Measurements from ENCODE around the gene SAFB. TPM values are rescaled to one million over a fixed set of nuclear protein-coding genes. Genes with fewer than 3 reads are reported as not detected.
A peak's percentile ranks its signal among the peaks of the same experiment; 100 is the strongest.

Gene SAFB
- total RNA-seq, 2 experiments from 2014 or later: 195 to 200 TPM

DNA sequence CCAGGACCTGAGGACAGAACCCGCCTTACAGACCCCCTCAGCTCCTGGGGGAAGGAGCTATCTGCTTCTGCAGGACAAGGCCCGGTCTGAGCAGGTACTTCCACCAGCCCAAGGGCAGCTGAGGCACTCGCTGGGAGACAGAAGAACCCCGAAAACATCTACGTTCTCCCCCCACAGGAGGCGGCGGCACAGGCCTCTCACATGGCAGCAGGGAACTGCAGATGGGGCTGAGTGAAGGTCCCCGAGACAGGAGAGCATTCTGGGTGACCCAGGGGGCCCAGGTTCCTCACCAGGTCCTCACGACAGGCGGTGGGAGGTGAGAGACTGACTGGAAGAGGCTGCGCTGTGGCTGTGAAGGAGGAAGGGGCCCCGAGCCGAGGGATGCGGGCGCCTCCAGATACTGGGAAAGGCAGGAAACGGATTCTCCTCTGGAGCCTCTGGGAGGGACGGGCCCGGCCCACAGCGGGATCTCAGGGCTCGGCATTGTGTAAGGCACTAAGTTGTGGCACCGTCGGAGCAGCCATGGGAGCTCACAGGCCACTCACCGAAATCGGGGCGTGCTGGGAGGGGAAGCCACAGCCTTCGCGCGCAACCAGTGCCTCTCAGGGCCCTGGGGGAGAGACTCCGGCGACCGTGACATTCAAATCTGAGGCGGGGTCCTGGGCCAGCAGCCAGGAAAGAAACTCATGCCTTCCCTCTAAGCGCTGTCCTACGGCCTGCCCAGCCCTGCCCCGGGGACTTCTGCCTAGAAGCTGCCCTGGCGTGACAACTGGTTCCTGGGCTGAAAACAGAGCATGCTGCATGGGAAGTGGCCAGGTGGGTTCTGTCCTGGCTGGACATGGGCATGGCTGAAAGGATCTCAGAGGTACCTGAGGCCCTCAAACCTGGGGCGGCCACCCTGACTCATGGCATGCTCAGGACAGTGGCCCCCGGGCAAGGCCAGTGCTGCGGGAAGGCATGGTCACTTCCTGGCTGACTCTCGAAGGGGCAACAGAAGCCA is 81.2 kb downstream of the SAFB start:
- H3K4me1 ChIP-seq (ENCODE audit: insufficient read depth, low read length): no peaks in the 10 kb centered on the region
- Mint-ChIP-seq H3K27me3 (no peaks in the 10 kb centered on the region), H3K4me3 (no peak overlapping the region), H3K27ac (no peak overlapping the region), H3K4me1 (ENCODE audit: low read depth) (no peaks in the 10 kb centered on the region), H3K9me3 (no peaks in the 10 kb centered on the region), H3K36me3 (ENCODE audit: low read depth) (peaks cover 56% of the 10 kb centered on the region)
- H3K27me3 ChIP-seq (ENCODE audit: control insufficient read depth in 1 of 2, insufficient read depth in 2 of 2, low read length in 2 of 2): no peaks in the 10 kb centered on the region
- intact Hi-C loops (cut with DNase I, micrococcal nuclease): no loop called here
- TF ChIP-seq, protein P1, sequence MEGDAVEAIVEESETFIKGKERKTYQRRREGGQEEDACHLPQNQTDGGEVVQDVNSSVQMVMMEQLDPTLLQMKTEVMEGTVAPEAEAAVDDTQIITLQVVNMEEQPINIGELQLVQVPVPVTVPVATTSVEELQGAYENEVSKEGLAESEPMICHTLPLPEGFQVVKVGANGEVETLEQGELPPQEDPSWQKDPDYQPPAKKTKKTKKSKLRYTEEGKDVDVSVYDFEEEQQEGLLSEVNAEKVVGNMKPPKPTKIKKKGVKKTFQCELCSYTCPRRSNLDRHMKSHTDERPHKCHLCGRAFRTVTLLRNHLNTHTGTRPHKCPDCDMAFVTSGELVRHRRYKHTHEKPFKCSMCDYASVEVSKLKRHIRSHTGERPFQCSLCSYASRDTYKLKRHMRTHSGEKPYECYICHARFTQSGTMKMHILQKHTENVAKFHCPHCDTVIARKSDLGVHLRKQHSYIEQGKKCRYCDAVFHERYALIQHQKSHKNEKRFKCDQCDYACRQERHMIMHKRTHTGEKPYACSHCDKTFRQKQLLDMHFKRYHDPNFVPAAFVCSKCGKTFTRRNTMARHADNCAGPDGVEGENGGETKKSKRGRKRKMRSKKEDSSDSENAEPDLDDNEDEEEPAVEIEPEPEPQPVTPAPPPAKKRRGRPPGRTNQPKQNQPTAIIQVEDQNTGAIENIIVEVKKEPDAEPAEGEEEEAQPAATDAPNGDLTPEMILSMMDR (IDR thresholded peaks at IDR 0.05): no peak
- peaks cover 0 to 6% of the 10 kb centered on the region in 2 experiments for H3K9me3 ChIP-seq (ENCODE audit: control insufficient read depth in 1 of 2, insufficient read depth in 1 of 2, low read length in 2 of 2)
- ATAC-seq (ENCODE audit: poor library complexity) (peak; percentile 19), DNase-seq (no peak)
- CTCF ChIA-PET: no interaction called here
- POLR2A ChIA-PET: interaction anchor here (1.3 kb wide), 1 partner anchor 16 kb away, joined by 5 read pairs; the partner anchor contains the start of gene CATSPERD
- H3K36me3 ChIP-seq (ENCODE audit: insufficient read depth, low read length): peaks cover 64% of the 10 kb centered on the region
- H3K27ac ChIP-seq (ENCODE audit: low read depth in 1 of 2, low read length in 2 of 2): no peak overlapping the region
- no peak overlapping the region for H3K4me3 ChIP-seq (ENCODE audit: low read length)

DNA sequence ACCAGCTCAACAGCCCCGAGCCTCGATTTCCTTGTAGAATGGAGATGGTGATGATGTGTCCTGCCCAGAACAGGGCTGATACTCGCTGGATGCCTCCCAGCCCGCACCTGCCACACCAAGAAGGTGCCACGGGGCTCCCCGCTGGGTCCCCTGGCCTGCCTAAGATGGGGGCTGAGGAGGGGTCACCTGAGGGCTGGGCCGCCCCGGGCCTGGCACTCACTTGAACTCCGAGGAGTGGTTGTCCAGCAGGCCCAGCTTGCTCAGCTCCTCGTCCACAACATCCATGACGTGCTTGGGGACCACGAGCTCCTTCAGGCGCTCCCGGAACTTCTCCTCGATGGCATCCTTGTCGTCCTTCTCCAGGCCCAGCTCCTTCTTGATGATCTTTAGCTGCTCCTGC is 82.7 kb downstream of the SAFB start:
- intact Hi-C loops (cut with DNase I, micrococcal nuclease): no loop called here
- CTCF ChIA-PET: interaction anchor here (0.6 kb wide), 1 partner anchor 10 kb away, joined by 3 read pairs; no protein-coding TSS in a partner anchor
- Histone ChIP-seq H3K4me1 (ENCODE audit: insufficient read depth, low read length) (no peaks in the 10 kb centered on the region), H3K36me3 (ENCODE audit: insufficient read depth, low read length) (peaks cover 59% of the 10 kb centered on the region), H3K4me3 (ENCODE audit: low read length) (no peak overlapping the region), H3K27ac (ENCODE audit: low read depth in 1 of 2, low read length in 2 of 2) (no peak overlapping the region), H3K9me3 (ENCODE audit: control insufficient read depth in 1 of 2, insufficient read depth in 1 of 2, low read length in 2 of 2) (peaks cover 0 to 6% of the 10 kb centered on the region in 2 experiments), H3K27me3 (ENCODE audit: control insufficient read depth in 1 of 2, insufficient read depth in 2 of 2, low read length in 2 of 2) (no peaks in the 10 kb centered on the region)
- DNase-seq (peak in 1 of 14 experiments; percentile 5), ATAC-seq (ENCODE audit: poor library complexity) (no peak)
- no peak overlapping the region for H3K4me3 Mint-ChIP-seq
- H3K36me3 Mint-ChIP-seq (ENCODE audit: low read depth): peaks cover 54% of the 10 kb centered on the region
- no peaks in the 10 kb centered on the region for H3K27me3 Mint-ChIP-seq
- TF ChIP-seq, protein P1 (IDR thresholded peaks at IDR 0.05): no peak
- no peak overlapping the region for H3K27ac Mint-ChIP-seq
- no peaks in the 10 kb centered on the region for H3K4me1 Mint-ChIP-seq (ENCODE audit: low read depth)
- POLR2A ChIA-PET: interaction anchor here (1.3 kb wide), 1 partner anchor 15 kb away, joined by 5 read pairs; the partner anchor contains the start of gene CATSPERD
- no peaks in the 10 kb centered on the region for H3K9me3 Mint-ChIP-seq

DNA sequence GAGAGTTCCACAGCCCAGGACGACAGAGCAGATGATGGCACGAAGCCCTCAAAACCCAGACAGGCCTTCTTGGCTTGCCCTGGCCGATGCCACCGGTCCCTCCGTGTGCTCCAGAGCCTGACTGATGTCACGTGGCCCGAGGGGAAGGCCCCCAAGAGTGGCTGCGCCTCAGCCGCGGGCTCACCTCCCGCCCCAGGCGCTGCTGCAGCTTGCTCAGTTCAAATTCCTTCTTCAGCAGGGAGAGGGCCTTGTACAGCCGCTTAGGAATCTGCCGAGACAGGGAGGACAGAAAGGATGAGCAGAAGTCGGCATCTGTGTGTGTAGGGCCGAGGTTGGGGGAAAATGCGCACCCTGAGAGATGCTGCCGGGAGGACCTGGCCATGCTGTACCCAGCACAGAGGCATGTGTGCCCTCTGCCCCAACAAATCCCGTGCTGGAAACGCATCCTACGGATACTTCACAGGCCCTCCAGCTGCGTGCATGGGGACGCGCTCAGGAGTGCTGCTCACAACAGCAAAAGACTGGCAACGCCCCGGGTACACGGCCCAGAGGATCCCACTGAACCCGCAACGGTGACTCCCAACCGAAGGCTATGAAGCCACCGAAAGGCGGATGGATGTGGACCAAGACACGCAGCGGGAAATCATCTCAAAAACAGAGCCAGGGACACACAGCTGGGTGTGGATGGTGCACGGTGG is 84.1 kb downstream of the SAFB start:
- POLR2A ChIA-PET: no interaction called here
- Mint-ChIP-seq H3K36me3 (ENCODE audit: low read depth) (peaks cover 54% of the 10 kb centered on the region), H3K9me3 (no peaks in the 10 kb centered on the region), H3K4me1 (ENCODE audit: low read depth) (no peaks in the 10 kb centered on the region), H3K27ac (no peak overlapping the region), H3K27me3 (no peaks in the 10 kb centered on the region), H3K4me3 (peak overlapping the region; percentile 15)
- no peak overlapping the region for H3K4me3 ChIP-seq (ENCODE audit: low read length)
- peaks cover 66% of the 10 kb centered on the region for H3K36me3 ChIP-seq (ENCODE audit: insufficient read depth, low read length)
- H3K27me3 ChIP-seq (ENCODE audit: control insufficient read depth in 1 of 2, insufficient read depth in 2 of 2, low read length in 2 of 2): no peaks in the 10 kb centered on the region
- H3K27ac ChIP-seq (ENCODE audit: low read depth in 1 of 2, low read length in 2 of 2): no peak overlapping the region
- H3K4me1 ChIP-seq (ENCODE audit: insufficient read depth, low read length): no peaks in the 10 kb centered on the region
- intact Hi-C loops (cut with DNase I, micrococcal nuclease): no loop called here
- TF ChIP-seq, protein P1 (IDR thresholded peaks at IDR 0.05): no peak
- DNase-seq: peak in 1 of 14 experiments; percentile 4
- H3K9me3 ChIP-seq (ENCODE audit: control insufficient read depth in 1 of 2, insufficient read depth in 1 of 2, low read length in 2 of 2): no peaks in the 10 kb centered on the region
- CTCF ChIA-PET: no interaction called here
- no peak for ATAC-seq (ENCODE audit: poor library complexity)
